DMS153 treated with DMSO at 0.1 percent for 48 hours (cell line): ENCODE data around the gene GNG7.
"Not testable (repeated sequence)": the region's sequence is repeated elsewhere in the genome, so short reads cannot be mapped to it uniquely, and the experiment has no call there.

Experiments used
- DNase-seq: peaks from one replicate; lab custom pipeline; 2025; ENCODE audit not compliant: unreplicated experiment; lab: John Stamatoyannopoulos, UW

GNG7 gene

DNA sequence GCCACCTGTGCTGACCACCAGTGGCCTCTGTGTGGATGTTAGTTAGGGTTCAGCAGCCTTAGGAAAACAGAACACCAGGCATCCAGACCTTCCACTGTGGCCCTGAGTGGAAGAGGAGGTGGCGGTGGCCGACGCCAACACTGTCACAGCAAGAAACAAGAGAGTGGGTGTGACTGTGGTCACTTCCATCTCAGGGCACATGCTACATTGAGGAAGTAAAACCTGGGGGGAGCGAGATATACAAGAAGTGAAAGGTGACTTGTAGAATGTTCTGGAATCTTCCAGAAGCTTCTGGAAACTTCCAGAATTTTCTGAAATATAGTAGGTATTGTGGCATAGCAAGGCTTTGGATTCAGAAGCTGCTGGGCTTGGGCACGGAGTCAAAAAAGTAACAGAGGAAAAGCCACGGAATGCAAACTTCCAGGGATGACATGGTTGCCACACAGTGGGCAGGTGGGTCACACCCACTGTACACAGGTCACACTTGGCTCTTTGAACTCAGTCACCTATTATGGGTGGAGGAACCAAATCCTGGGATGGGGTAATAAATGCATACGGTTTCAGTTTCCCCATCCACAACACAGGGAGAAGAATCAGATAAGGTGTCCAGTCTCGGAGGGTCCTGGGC lies 24.3 kb downstream of the GNG7 start:
- no peak for DNase-seq

DNA sequence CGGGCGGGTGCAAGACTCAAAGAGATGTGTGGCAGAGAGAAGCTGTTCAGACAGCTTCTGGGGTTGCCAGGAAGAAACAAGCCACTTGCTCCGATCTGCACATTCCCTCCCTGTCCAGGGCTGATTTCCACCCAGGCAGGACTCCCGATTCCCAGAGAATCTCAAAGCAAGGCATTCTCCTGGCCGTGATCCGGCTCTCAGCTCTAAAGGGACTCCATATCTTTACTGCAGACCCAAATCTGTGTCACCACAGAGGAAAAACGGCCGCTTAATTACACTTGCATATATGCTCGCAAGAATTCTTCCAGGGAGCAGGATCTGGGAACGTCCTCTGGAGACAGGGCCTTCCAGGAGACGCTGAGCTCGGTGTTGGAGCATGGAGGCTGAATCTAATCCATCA lies 25.7 kb downstream of the GNG7 start:
- no peak for DNase-seq

DNA sequence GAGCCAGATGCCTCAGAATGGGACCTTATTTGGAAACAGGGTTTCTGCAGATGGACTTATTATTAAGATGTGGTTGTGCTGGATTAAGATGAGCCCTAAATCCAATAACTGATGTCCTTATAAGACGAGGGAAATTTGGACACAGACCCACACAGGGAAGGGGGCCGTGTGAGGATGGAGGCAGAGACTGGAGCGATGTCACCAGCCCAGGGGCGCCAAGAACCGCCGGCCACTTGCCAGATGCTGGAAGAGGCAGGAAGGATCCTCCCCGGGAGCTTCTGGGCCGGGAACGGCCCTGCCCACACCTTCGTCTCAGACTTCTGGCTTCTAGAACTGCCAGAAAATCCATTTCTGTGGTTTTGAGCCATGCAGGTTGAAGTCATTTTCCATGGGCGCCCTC lies 26.6 kb downstream of the GNG7 start:
- DNase-seq = no peak

DNA sequence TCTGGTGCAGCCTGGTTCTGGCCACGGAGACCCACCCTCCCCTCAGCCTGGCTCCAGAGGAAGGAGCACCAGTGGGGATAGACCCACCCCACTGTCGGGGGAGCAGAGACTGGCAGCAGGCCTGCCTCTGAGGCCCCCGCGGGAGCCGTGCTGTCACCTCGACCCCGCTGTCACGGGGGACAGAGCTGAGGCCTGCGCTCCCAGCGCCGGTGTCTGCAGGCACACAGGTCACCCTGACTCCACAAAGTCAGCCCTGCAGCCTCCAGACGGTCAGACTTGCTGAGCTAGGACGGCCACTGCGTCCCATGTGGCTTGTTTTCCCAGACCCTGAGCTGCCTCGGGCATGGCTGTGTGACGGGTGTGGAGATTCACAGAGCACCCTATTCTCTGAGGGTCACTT lies 32.3 kb downstream of the GNG7 start:
- DNase-seq = no peak

DNA sequence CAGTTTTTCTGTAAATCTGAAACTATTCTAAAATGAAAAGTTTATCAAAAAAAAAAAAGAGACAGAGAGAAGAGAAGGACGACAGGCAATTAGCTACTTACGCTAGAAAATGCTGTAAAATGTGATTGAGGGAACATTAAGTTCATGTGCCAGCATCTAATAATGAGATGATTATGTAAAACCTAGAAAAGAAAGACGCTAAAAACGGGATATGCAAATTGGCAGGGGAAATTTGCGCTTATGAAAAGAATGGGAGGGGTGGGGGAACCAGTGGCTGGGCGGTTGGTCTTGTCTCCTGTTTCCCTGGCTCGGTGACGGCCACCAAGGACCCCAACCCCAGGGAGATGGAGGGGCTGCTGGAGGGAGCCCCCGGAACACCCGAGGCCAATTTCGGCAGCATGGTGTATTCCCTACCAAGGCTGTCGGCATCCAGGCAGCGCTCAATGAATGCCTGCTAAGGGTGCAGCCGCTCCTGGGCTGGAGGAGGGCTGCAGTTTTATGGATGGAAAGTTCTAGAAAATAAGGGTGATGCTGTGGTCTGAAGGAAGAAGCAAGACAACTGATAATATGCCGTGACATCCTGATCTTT lies 34.2 kb downstream of the GNG7 start:
- DNase-seq = no peak

DNA sequence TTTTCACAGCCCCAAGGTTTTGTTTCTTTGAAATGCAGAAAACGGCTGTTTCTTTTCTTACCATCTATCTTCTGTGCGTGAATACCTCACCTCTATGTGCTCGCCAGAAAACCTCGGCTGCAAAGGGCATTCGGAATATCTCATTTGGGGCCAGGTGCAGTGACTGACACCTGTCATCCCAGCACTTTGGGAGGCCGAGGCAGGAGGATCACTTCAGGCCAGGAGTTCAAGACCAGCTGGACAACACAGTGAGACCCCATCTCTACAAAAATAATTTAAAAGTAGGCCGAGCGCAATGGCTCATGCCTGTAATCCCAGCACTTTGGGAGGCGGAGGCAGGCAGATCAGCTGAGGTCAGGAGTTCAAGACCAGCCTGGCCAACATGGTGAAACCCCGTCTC lies 35.1 kb downstream of the GNG7 start:
- not testable (repeated sequence) for DNase-seq

DNA sequence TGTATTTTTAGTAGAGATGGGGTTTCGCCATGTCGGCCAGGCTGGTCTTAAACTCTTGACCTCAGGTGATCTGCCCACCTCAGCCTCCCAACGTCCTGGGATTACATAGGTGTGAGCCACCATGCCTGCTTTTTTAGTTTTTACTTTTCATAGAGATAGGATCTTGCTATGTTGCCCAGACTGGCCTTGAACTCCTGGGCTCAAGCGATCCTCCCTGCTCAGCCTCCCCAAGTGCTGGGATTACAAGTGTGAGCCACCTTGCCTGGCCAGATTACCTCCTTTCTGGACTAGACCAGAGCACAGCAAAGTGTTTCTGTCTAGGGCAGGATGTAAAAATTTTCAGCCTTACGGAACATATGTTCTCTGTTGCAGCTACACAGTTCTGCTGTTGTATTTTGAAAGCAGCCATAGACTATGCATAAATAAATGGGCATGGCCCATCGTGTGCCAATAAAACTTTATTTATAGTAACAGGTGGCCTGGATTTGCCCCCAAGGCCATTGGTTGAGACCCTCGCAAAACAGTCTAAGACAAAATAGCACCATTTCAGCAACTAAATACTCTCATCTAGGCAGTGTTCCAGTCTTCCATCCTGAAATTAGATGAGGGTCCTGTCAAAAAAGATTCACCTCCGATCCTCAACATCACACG lies 36.0 kb downstream of the GNG7 start:
- DNase-seq = no peak

DNA sequence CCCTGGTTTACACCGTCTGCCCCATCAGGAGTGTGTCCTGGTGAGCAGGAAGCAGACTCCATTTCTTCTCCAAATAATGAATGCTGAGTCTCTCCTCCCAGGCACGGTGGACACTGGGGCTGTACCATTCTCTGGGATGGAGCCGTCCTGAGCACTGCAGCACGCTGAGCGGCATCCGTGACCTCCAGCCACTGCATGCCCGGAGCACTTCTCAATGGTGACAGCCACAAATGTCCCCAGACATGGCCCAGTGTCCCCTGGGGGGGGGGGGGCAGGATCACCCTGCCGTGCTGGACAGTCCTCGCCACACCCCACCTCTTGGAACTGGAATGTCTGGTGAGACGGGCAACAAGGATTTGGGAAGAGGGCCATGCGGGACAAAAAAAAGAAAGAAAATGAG lies 37.4 kb downstream of the GNG7 start:
- DNase-seq = no peak

DNA sequence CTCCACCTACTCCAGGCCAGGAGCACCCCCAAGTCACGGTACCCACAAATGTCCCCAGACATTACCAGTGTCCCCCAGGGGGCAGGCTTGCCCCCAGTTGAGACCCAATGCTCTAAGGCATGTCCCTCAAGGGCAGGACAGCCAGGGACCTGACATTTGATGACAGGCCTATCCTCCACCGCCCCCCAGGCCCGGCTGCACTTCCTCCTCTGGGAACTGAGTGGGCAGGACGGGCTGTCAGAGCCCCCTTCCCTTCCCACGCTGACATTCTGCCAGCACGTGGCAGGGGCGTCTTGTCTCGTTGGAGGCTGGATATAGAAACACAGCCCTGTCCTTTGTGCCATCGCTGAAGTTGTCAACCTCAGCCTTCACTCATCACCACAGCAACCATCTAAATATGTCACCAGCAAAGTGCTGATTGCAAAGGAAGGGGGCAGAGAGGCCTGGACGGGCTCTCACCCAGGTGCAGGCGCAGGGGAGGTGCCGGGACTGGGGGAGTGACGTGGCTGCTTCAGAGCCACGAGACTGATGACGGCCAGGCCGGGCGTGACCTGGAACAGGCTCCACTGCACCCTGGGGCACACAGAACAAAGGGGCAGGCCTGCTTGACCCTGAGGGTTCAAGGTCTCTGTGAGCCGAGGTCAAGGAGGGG lies 38.4 kb downstream of the GNG7 start:
- no peak for DNase-seq

DNA sequence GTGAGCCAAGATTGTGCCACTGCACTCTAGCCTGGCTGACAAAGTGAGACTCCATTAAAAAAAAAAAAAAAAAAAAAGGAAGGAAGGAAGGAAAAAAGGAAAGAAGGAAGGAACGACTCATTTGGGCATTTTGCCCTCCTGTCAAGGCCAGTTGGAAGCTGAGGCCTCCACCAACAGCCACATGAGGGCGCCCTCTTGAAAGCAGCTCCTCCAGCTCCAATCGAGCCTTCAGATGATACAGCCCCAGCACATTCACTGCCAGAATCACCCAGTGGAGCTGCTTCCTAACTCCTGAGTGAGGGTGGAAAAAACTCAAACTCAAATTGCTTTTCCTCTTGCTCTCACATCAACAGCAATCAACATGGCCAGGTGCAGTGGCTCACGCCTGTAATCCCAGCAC lies 40.9 kb downstream of the GNG7 start:
- no peak for DNase-seq

DNA sequence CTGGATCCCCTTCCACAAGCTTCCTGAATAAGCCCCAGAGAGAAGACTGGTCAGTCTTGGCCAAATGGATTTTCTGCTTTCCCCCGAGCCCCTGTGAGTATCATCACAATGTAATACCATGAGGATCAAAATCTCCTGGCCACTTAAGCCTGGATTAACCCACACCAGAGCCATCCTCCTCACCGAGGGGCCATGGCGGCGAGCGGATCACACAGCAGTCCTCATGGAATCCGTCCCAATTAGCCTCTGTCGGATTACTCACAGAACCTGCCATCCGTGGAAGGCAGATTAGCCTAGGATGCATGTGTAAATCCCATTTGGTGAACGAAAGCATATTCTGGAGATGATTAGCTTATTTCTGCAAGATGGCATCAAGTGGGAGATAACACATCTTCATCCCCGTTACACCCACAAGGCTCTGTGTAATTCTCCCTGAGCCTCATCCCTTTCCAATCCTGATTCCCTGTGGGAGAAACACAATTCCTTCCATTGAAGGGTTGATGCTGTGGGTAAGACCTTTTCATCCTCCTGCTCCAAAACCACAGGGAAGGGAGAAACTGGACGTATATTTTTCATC lies 42.5 kb downstream of the GNG7 start:
- no peak for DNase-seq

DNA sequence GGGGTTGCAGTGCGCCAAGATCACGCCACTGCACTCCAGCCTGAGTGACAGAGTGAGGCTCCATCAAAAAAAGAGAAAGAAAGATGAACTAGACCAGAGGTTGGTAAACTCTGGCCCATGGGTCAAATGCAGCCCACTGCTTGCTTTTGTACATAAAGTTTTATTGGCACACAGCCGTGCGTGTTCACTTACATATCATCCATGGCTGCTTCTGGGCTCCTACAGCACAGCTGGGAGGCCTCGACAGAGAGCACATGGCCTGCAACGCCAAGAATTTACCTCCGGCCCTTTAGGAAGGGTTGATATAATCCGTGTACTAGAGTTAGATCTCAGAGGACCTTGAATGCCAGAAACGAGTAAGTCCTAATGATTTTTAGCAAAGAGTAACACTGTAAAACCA lies 46.0 kb downstream of the GNG7 start:
- DNase-seq = no peak

DNA sequence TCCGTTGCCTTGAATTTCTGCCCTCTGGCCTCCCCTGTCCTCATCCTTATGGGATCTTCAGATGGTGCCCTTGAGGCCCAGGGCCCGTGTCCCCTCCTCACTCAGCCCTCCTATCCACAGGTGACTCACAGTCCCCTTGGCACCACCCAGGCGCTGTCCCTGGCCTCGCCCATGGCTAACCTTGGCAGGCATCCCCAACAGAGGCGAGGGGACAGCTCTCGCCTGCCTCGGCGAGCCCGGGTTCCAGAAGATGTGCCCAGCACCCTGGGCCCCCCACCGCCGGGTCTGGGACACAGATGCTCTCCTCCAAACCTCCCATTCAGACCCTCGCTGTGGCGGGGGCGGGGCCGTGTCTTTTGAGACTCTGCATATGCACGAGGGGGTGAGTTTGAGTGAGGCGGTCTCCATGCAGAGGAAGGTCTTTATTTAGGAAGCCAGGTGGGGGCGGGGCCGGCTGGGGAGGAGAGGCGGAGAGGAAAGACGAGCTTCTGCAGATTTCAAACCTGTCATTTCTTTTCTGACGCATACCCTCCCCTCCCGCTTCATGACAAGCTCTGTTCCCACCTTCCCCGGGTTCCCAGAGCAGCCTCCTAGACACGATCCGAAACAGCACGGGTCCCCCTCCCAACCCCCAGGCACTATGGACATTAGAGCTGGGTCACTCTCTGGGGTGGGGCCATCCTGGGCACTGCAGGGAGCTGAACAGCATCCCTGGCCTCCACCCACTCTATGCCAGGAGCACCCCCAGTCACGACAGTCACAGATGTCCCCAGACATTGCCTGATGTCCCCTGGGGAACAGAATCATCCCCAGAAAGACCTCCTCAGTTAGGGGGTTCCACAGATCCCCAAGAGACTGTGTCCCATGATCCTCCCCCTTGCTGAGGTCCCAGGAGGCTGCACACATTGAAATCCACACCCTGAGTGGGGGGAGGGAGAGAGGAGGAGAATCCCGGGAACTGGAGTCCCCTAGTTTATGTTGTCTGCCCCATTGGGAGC lies 48.5 kb downstream of the GNG7 start:
- DNase-seq = no peak

DNA sequence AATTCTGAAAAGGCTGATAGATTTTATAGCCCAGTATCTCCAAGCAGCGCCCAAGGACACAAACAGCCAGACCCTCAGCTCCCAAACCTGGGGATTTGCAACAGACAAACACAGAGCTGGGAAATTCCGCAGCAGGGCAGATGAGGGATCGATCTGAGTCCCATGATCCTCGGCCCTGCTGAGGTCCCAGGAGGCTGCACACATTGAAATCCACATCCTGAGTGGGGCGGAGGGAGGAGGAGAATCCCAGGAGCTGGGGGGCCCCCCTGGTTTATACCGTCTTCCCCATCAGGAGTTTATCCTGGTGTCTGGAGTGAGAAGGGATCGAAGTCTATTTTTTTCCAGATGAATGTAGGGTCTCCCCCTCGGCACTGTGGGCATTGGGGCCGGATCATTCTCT lies 49.3 kb downstream of the GNG7 start:
- no peak for DNase-seq

DNA sequence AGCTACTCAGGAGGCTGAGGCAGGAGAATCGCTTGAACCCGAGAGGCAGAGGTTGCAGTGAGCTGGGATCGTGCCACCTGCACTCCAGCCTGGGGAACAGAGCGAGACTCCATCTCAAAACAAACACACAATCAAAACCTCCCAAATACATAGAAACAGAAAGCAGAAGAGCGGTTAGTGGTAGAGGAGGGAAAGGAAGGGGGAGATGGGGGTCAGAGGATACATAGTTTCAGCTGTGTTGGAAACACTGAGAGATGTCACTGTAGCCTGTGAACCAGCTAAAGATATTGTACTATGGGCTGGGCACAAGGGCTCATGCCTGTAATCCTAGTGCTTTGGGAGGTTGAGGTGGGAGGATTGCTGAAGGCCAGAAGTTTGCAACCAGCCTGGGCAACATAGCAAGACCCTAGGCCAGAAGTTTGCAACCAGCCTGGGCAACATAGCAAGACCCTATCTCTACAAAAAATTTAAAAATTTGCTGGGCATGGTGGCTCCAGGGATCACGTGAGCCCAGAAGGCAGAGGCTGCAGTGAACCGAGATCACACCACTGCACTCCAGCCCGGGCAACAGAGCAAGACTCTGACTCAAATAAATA lies 49.9 kb downstream of the GNG7 start:
- no peak for DNase-seq

DNA sequence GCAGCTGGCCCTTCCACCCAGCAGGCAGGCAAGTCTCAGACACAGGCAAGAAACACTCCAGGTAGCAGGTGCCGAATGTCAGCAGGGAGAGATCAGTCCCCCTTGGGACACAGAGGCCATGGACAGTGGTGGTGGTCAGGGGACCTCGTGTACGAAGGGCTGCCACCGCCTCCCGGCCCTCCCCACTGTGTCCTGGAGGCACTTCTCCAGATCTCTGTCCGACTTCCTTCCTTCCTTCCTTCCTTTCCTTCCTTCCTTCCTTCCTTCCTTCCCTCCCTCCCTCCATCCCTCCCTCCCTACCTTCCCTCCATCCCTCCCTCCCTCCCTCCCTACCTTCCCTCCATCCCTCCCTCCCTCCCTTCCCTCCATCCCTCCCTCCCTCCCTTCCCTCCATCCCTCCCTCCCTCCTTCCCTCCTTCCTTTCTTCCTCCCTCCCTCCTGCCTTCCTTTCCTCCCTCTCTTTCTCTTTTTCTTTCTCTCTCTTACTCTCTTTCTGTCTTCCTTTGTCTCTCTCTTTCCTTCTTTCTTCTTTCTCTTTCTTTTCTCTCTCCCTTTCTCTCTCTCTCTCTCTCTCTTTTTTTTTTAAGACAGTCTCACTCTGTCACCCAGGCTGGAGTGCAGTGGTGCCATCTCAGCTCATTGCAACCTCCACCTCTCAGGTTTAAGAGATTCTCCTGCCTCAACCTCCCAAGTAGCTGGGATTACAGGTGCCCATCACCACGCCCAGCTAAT lies 51.3 kb downstream of the GNG7 start:
- not testable (repeated sequence) for DNase-seq

DNA sequence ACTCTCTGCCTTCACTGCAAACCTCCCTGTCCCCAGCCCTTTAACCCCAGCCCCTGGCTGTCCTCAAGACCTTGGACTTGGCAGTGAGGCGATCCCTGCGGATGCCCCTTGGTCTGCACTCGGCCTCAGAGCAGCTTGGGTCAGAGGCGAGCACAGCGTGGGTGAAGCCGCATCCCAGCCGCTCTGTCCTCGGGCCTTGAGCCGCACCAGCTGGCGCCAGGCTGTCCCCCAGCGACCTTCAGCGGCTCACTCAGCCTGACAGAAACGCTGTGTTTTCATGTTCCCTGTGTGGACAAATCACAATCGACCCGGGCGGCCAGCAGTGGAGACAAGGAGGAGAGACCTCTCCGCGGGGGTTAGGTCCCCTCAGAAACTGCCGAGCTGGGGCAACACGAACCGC lies 52.0 kb downstream of the GNG7 start:
- DNase-seq = no peak

DNA sequence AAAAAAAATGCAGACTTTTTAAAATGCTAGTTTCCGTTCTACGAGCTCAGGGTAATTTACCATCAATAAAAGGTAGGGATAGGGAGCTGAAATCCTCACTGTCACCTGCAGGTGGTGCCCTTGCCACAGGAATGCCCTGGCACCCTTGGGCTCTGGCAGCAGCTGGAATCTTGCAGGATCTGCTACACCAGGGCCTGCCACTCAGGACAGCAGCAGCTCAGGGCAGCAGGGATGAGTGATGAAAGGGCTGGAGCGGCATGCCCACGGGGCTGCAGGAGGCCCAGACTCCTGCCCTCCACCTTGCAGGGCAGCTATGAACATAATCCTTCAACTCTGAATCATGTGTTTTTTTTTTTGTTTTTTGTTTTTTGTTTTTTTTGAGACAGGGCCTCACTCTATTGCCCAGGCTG lies 54.0 kb downstream of the GNG7 start:
- peak; percentile 56 for DNase-seq

DNA sequence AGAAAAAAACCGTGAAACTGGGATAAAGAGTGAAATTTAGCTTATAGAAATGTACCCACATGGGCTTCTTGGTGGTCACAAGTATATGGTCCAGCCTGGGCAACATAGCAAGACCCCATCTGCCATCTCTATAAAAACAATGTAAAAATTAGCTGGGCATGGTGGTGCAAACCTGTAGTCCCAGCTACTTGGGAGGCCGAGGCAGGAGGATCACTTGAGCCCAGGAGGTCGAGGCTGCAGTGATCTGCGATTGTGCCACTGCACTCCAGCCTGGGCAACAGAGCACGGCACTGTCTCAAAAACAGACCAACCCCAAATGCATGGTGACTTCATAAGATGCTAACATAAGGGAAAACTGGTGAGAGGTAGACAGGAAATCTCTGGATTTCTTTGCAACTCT lies 54.4 kb downstream of the GNG7 start:
- no peak for DNase-seq
